HG02642 (cell line): ENCODE measurements around the gene CACNA1G.

Experiments used
- ATAC-seq: cut with Tn5 transposase; IDR thresholded peaks from one replicate; pipeline ENCODE4 v1.9.1; 2021; ENCODE audit warnings: mild to moderate bottlenecking; ENCODE audit not compliant: unreplicated experiment, poor library complexity

Gene CACNA1G

GRCh38 chr17:50532452-50533024, 28.0 kb upstream of the CACNA1G start, which contains the start of gene EPN3:
Gene EPN3, plus strand, starts transcription at chr17:50532735. Its CDS starts 3,822 bp downstream, at chr17:50536557.
- ATAC-seq: no peak

GRCh38 chr17:50533185-50533584, 27.3 kb upstream of the CACNA1G start:
- ATAC-seq: no peak

- no peak for ATAC-seq
Observed at GRCh38 chr17:50533720-50534148, 26.8 kb upstream of the CACNA1G start.

- ATAC-seq: no peak
Observed at GRCh38 chr17:50534222-50534978, 26.1 kb upstream of the CACNA1G start.

- ATAC-seq: no peak
Observed at GRCh38 chr17:50534979-50535326, 25.6 kb upstream of the CACNA1G start.

- no peak for ATAC-seq
Observed at GRCh38 chr17:50535407-50535806, 25.1 kb upstream of the CACNA1G start.

- ATAC-seq: no peak
Observed at GRCh38 chr17:50536683-50537646, 23.6 kb upstream of the CACNA1G start.

GRCh38 chr17:50537721-50538548, 22.6 kb upstream of the CACNA1G start:
- ATAC-seq: no peak

- no peak for ATAC-seq
Observed at GRCh38 chr17:50538549-50539410, 21.7 kb upstream of the CACNA1G start.

- no peak for ATAC-seq
Observed at GRCh38 chr17:50539762-50540559, 20.6 kb upstream of the CACNA1G start.

GRCh38 chr17:50540560-50541401, 19.7 kb upstream of the CACNA1G start:
- ATAC-seq: no peak

- ATAC-seq: no peak
Observed at GRCh38 chr17:50541402-50541715, 19.2 kb upstream of the CACNA1G start.

- peak; percentile 80 for ATAC-seq
Observed at GRCh38 chr17:50541716-50542688, 18.5 kb upstream of the CACNA1G start.

GRCh38 chr17:50542795-50543774, 17.4 kb upstream of the CACNA1G start:
- no peak for ATAC-seq

- no peak for ATAC-seq
Observed at GRCh38 chr17:50544516-50544915, 16.0 kb upstream of the CACNA1G start.
